Parathyroid adenoma (tissue), 2 donors: ENCODE results near the gene SLC35A5.

Source experiments
- H2AFZ ChIP-seq: fragments of 300-600 bp; sonication (generic); one replicate; pipeline ENCODE4 v1.7.0; 2017; ENCODE audit warnings: antibody characterized with exemption, mild to moderate bottlenecking
- H3K27ac ChIP-seq: fragments of 300-600 bp; sonication (generic); one replicate; pipeline ENCODE4 v1.7.0; 2017
- H3K27me3 ChIP-seq: fragments of 300-600 bp; sonication (generic); one replicate; pipeline ENCODE4 v1.7.0; 2017; ENCODE audit warnings: low read length; ENCODE audit not compliant: control insufficient read depth, insufficient read depth
- H3K36me3 ChIP-seq: fragments of 300-600 bp; sonication (generic); one replicate; pipeline ENCODE4 v1.7.0; 2017; ENCODE audit warnings: low read length; ENCODE audit not compliant: control insufficient read depth, insufficient read depth
- H3K4me1 ChIP-seq: fragments of 300-600 bp; sonication (generic); one replicate; pipeline ENCODE4 v1.7.0; 2017; ENCODE audit warnings: control low read depth
- H3K4me2 ChIP-seq: fragments of 300-600 bp; sonication (generic); one replicate; pipeline ENCODE4 v1.7.0; 2017; ENCODE audit warnings: low read length
- H3K4me3 ChIP-seq: fragments of 300-600 bp; sonication (generic); one replicate; pipeline ENCODE4 v1.7.0; 2017; ENCODE audit warnings: low read depth, low read length
- H3K79me2 ChIP-seq: fragments of 300-600 bp; sonication (generic); one replicate; pipeline ENCODE4 v1.7.0; 2017; ENCODE audit warnings: control low read depth
- H3K9ac ChIP-seq: fragments of 300-600 bp; sonication (generic); one replicate; pipeline ENCODE4 v1.7.0; 2017; ENCODE audit warnings: mild to moderate bottlenecking
- H3K9me3 ChIP-seq: fragments of 300-600 bp; sonication (generic); one replicate; pipeline ENCODE4 v1.7.0; 2017; ENCODE audit warnings: low read length; ENCODE audit not compliant: control insufficient read depth
- CTCF ChIP-seq: fragments of 300-600 bp; sonication (generic); IDR thresholded peaks from one replicate; pipeline ENCODE4 v1.7.0; 2017; ENCODE audit warnings: antibody characterized with exemption, mild to moderate bottlenecking
- donor health status: primary hyperparathyroidism.

The SLC35A5 gene

GRCh38 chr3:112569265-112569664, 7.4 kb downstream of the SLC35A5 start:
- Histone ChIP-seq H3K4me2 (no peak overlapping the region), H3K27ac (no peak overlapping the region), H3K9me3 (no peaks in the 10 kb centered on the region), H3K4me1 (no peaks in the 10 kb centered on the region), H3K27me3 (no peaks in the 10 kb centered on the region), H3K4me3 (no peak overlapping the region), H3K36me3 (no peaks in the 10 kb centered on the region), H3K9ac (no peak overlapping the region), H2AFZ (no peak overlapping the region), H3K79me2 (no peaks in the 10 kb centered on the region)
- TF ChIP-seq CTCF = no peak

GRCh38 chr3:112572701-112573100, 10.9 kb downstream of the SLC35A5 start:
- Histone ChIP-seq H3K4me1 (no peaks in the 10 kb centered on the region), H3K4me3 (no peak overlapping the region), H3K4me2 (no peak overlapping the region), H3K27ac (no peak overlapping the region), H3K9ac (no peak overlapping the region), H3K9me3 (no peaks in the 10 kb centered on the region), H3K27me3 (no peaks in the 10 kb centered on the region), H2AFZ (no peak overlapping the region), H3K36me3 (no peaks in the 10 kb centered on the region), H3K79me2 (no peaks in the 10 kb centered on the region)
- no peak for TF ChIP-seq CTCF

- Histone ChIP-seq H3K9ac (no peak overlapping the region), H3K4me3 (no peak overlapping the region), H3K79me2 (no peaks in the 10 kb centered on the region), H3K4me1 (no peaks in the 10 kb centered on the region), H2AFZ (no peak overlapping the region), H3K4me2 (no peak overlapping the region), H3K27me3 (no peaks in the 10 kb centered on the region), H3K36me3 (no peaks in the 10 kb centered on the region), H3K27ac (no peak overlapping the region), H3K9me3 (no peaks in the 10 kb centered on the region)
- TF ChIP-seq CTCF = no peak
Measured at GRCh38 chr3:112579232-112579631, 17.4 kb downstream of the SLC35A5 start.

- H3K4me2 ChIP-seq = no peak overlapping the region
- no peak overlapping the region for H3K4me3 ChIP-seq
- no peak overlapping the region for H2AFZ ChIP-seq
- H3K36me3 ChIP-seq = no peaks in the 10 kb centered on the region
- H3K9ac ChIP-seq = no peak overlapping the region
- H3K79me2 ChIP-seq = no peaks in the 10 kb centered on the region
- no peaks in the 10 kb centered on the region for H3K9me3 ChIP-seq
- H3K4me1 ChIP-seq = no peaks in the 10 kb centered on the region
- no peaks in the 10 kb centered on the region for H3K27me3 ChIP-seq
- H3K27ac ChIP-seq = no peak overlapping the region
- TF ChIP-seq CTCF = no peak
Measured at GRCh38 chr3:112579697-112580096, 17.9 kb downstream of the SLC35A5 start.

- TF ChIP-seq CTCF = peak; percentile 34
- H3K9ac ChIP-seq = no peak overlapping the region
- H3K4me3 ChIP-seq = no peak overlapping the region
- no peaks in the 10 kb centered on the region for H3K79me2 ChIP-seq
- H3K4me1 ChIP-seq = no peaks in the 10 kb centered on the region
- no peak overlapping the region for H3K27ac ChIP-seq
- no peaks in the 10 kb centered on the region for H3K36me3 ChIP-seq
- H3K9me3 ChIP-seq = no peaks in the 10 kb centered on the region
- no peaks in the 10 kb centered on the region for H3K27me3 ChIP-seq
- no peak overlapping the region for H2AFZ ChIP-seq
- no peak overlapping the region for H3K4me2 ChIP-seq
Measured at GRCh38 chr3:112582244-112582874, 20.5 kb downstream of the SLC35A5 start.
